Measurements from ENCODE around the gene CCL3. TPM values are rescaled to one million over a fixed set of nuclear protein-coding genes. Genes with fewer than 3 reads are reported as not detected.

The CCL3 gene
- total and polyA plus RNA-seq, 2 donors (not counting 3 experiments of a cell fraction or from before 2014, with no cell fraction given) = not detected

- CTCF ChIA-PET = interaction anchor here (1.1 kb wide), 1 partner anchor 7 kb away, joined by 4 read pairs; no protein-coding TSS in a partner anchor
- no peak for TF ChIP-seq JUN (IDR thresholded peaks at IDR 0.05; ENCODE audit: borderline replicate concordance, insufficient read depth, insufficient read length, low read depth)
- no peak for TF ChIP-seq CTCF (IDR thresholded peaks at IDR 0.05; ENCODE audit: extremely low read depth in 1 of 2, insufficient read depth in 1 of 2, low read depth in 1 of 2, low read length in 2 of 2)
- TF ChIP-seq POLR2AphosphoS5 (IDR thresholded peaks at IDR 0.05; ENCODE audit: insufficient read depth, low read depth, low read length) = no peak
- no peak for TF ChIP-seq GATA2 (IDR thresholded peaks at IDR 0.05; ENCODE audit: insufficient read depth, insufficient read length, low read depth, low read length)
- TF ChIP-seq EZH2 (IDR thresholded peaks at IDR 0.05; ENCODE audit: borderline replicate concordance, low read depth, low read length, severe bottlenecking) = no peak
- no peak for TF ChIP-seq MAX (IDR thresholded peaks at IDR 0.05; ENCODE audit: insufficient read depth, insufficient read length)
Observed at GRCh38 chr17:36124879-36125824, 35.2 kb upstream of the CCL3 start.

More at GRCh38 chr17:36124879-36125824, 35.2 kb upstream of the CCL3 start:
- Histone ChIP-seq H3K79me2 (ENCODE audit: control insufficient read depth, insufficient read depth, low read length) (no peaks in the 10 kb centered on the region), H3K27me3 (ENCODE audit: control insufficient read depth in 2 of 2, insufficient read depth in 2 of 2, low read length in 2 of 2) (no peaks in the 10 kb centered on the region), H3K4me1 (ENCODE audit: control insufficient read depth, extremely low read depth, insufficient read depth, low read length) (no peaks in the 10 kb centered on the region), H3K36me3 (ENCODE audit: control insufficient read depth in 2 of 2, extremely low read depth in 1 of 2, insufficient read depth in 2 of 2, low read length in 2 of 2) (no peaks in the 10 kb centered on the region), H3K9me1 (replicated peaks; ENCODE audit: control insufficient read depth, extremely low read depth, insufficient read depth, low read length) (no peaks in the 10 kb centered on the region), H2AFZ (ENCODE audit: low read depth, low read length) (no peak overlapping the region), H3K9me3 (replicated peaks; ENCODE audit: control insufficient read depth, insufficient read depth, low read length) (no peaks in the 10 kb centered on the region), H3K4me3 (replicated peaks in 1 of 3; ENCODE audit: insufficient read depth in 1 of 3, low read depth in 1 of 3, low read length in 3 of 3) (no peak overlapping the region), H4K20me1 (replicated peaks; ENCODE audit: control insufficient read depth, extremely low read depth, insufficient read depth, low read length) (no peaks in the 10 kb centered on the region), H3K9ac (replicated peaks; ENCODE audit: extremely low read depth, insufficient read depth, low read length) (no peak overlapping the region), H3K27ac (ENCODE audit: insufficient read depth, low read depth, low read length) (no peak overlapping the region), H3K4me2 (ENCODE audit: insufficient read depth, low read length) (no peak overlapping the region)
- FAIRE-seq (no peak), DNase-seq (ENCODE audit: low read depth, low spot score) (no peak)
- dilution Hi-C loops (cut with MboI; ENCODE audit: extremely low pct_ligation_motif_present, low sequenced_read_pairs) (no loop called here), intact Hi-C loops (cut with micrococcal nuclease) (no loop called here)
- BruUV-seq (replicated peaks) = no TSS peak
- POLR2A ChIA-PET = no interaction called here
